ENCODE results near the gene TRIM31. TPM values are rescaled to one million over a fixed set of nuclear protein-coding genes. Genes with fewer than 3 reads are reported as not detected.

The TRIM31 gene
- total and polyA plus RNA-seq, 10 of the 15 experiments (the other 5 are each of a cell fraction or from before 2014, with no cell fraction given), result 0.09 to 20.5 (median 0.31) TPM; not detected in 3

GRCh38 chr6:30061092-30061857 lies 51.6 kb downstream of the TRIM31 start, which contains the start of gene POLR1H:
TSS of gene POLR1H (plus strand) at chr6:30061265. CDS start at chr6:30061525, 260 bp downstream.
- in situ Hi-C loops (cut with MboI), result no loop called here
- H2AFZ ChIP-seq (ENCODE audit: control insufficient read depth, low read depth, low read length), result peak within 1 kb of the TSS; percentile 96
- peak; percentile 64 for DNase-seq (ENCODE audit: low read depth, low spot score)
- H3K79me2 ChIP-seq (ENCODE audit: control insufficient read depth, insufficient read depth, low read length), result peaks cover 30% of the 10 kb centered on the region
- ChIA-PET RAD21 (ENCODE audit: unreplicated experiment) (interaction anchor here (1.4 to 1.9 kb wide), 3 partner anchors 16 to 69 kb away, joined by 4 to 8 read pairs (median 5); no protein-coding TSS in a partner anchor), CTCF (interaction anchor here (0.7 to 2.3 kb wide), 11 partner anchors 9 to 411 kb away, joined by 3 to 9 read pairs (median 5); no protein-coding TSS in a partner anchor), POLR2A (interaction anchor here (0.7 to 2.4 kb wide), 8 partner anchors 9 to 147 kb away, joined by 3 to 8 read pairs (median 4); no protein-coding TSS in a partner anchor), SMC1A (ENCODE audit: uncharacterized antibody, unreplicated experiment) (interaction anchor here (0.6 to 2.3 kb wide), 8 partner anchors 16 to 921 kb away, joined by 3 to 11 read pairs (median 4); no protein-coding TSS in a partner anchor)
- no peaks in the 10 kb centered on the region for H4K20me1 ChIP-seq (ENCODE audit: control insufficient read depth, insufficient read depth)
- H3K9me3 ChIP-seq (replicated peaks; ENCODE audit: control insufficient read depth, insufficient read depth, low read length), result no peaks in the 10 kb centered on the region
- peak; percentile 96 for ATAC-seq
- no peaks in the 10 kb centered on the region for H3K27me3 ChIP-seq (replicated peaks in 1 of 2; ENCODE audit: control insufficient read depth in 2 of 2, insufficient read depth in 2 of 2, low read length in 1 of 2)
- intact Hi-C loops (cut with micrococcal nuclease; ENCODE audit: unreplicated experiment), result no loop called here
- peaks cover 5% of the 10 kb centered on the region; the same call in 1 of the 2 replicates for H3K4me1 ChIP-seq (ENCODE audit: control insufficient read depth, insufficient read depth, low read length)
- H3K4me3 ChIP-seq, result peak within 1 kb of the TSS; percentile 99
- peak within 1 kb of the TSS; percentile 87 for H3K4me2 ChIP-seq (ENCODE audit: control insufficient read depth, insufficient read depth)
- FAIRE-seq, result peak; percentile 98
- H3K36me3 ChIP-seq (ENCODE audit: control insufficient read depth in 2 of 2, insufficient read depth in 2 of 2, low read length in 1 of 2), result no peaks in the 10 kb centered on the region
- peak within 1 kb of the TSS; percentile 84 for H3K27ac ChIP-seq (ENCODE audit: control insufficient read depth, insufficient read depth)
- under 1% methylated on average over 48 of the region's 48 CpGs for WGBS (ENCODE audit: insufficient coverage, insufficient replicate concordance, low lambda C conversion rate, missing lambda C conversion rate)
- no TSS peak for BruUV-seq (replicated peaks)
- H3K9ac ChIP-seq (ENCODE audit: control insufficient read depth, insufficient read depth, low read length), result peak within 1 kb of the TSS; percentile 85
- no peak for TF ChIP-seq CBX3 (IDR thresholded peaks at IDR 0.05; ENCODE audit: borderline replicate concordance, low read depth)
- TF ChIP-seq ZNF384 (IDR thresholded peaks at IDR 0.05; ENCODE audit: borderline replicate concordance, low read depth, low read length), result no peak
- peak; percentile 72 for TF ChIP-seq RUNX3 (IDR thresholded peaks at IDR 0.05; ENCODE audit: low read length)
- peak; percentile 84; the same call in 2 of the 3 replicates for TF ChIP-seq POU2F2 (IDR thresholded peaks at IDR 0.05; ENCODE audit: borderline replicate concordance, low read depth, low read length)
- no peak for TF ChIP-seq ZZZ3 (IDR thresholded peaks at IDR 0.05; ENCODE audit: control insufficient read depth, insufficient read length, low read depth)
- TF ChIP-seq CBX5 (IDR thresholded peaks at IDR 0.05; ENCODE audit: low read depth), result peak; percentile 85; the same call in 1 of the 2 replicates
- TF ChIP-seq NR2F1 (conservative IDR thresholded peaks at IDR 0.05), result 0 out of 2 replicates have a peak, but pooled peaks have one; percentile 28
- peak; percentile 100 for TF ChIP-seq NBN (IDR thresholded peaks at IDR 0.05)
- no peak for TF ChIP-seq MEF2A (IDR thresholded peaks at IDR 0.05; ENCODE audit: insufficient read depth, low read depth, low read length)
- TF ChIP-seq USF1 (IDR thresholded peaks at IDR 0.05; ENCODE audit: borderline replicate concordance, extremely low read length, insufficient read depth, low read depth, low read length), result no peak
- TF ChIP-seq GATAD2B (conservative IDR thresholded peaks at IDR 0.05; ENCODE audit: low read depth), result no peak
- TF ChIP-seq ESRRA (IDR thresholded peaks at IDR 0.05; ENCODE audit: low read length), result no peak
- peak; percentile 38 to 62; a peak in 1 of 4 replicates for TF ChIP-seq BHLHE40 (IDR thresholded peaks at IDR 0.05; ENCODE audit: borderline replicate concordance in 1 of 2, low read depth in 2 of 2, low read length in 1 of 2)
- no peak; the same call in none of the 2 replicates for TF ChIP-seq POLR2A (IDR thresholded peaks at IDR 0.05; ENCODE audit: low read depth, low read length)
- TF ChIP-seq PKNOX1 (IDR thresholded peaks at IDR 0.05), result no peak
- no peak for TF ChIP-seq EZH2 (IDR thresholded peaks at IDR 0.05; ENCODE audit: borderline replicate concordance, control insufficient read depth, low read depth, low read length)
- TF ChIP-seq RAD51 (IDR thresholded peaks at IDR 0.05), result 0 out of 2 replicates have a peak, but pooled peaks have one; percentile 13
- no peak for TF ChIP-seq HDAC6 (IDR thresholded peaks at IDR 0.05; ENCODE audit: unreplicated experiment)
- no peak for TF ChIP-seq WRNIP1 (IDR thresholded peaks at IDR 0.05; ENCODE audit: borderline replicate concordance, low read depth, low read length)
- TF ChIP-seq POLR2AphosphoS2 (IDR thresholded peaks at IDR 0.05; ENCODE audit: low read depth, low read length), result peak; percentile 59; the same call in 1 of the 2 replicates
- TF ChIP-seq STAT3 (IDR thresholded peaks at IDR 0.05; ENCODE audit: low read depth, low read length), result no peak
- no peak for TF ChIP-seq YBX1 (IDR thresholded peaks at IDR 0.05)
- no peak for TF ChIP-seq CHD1 (IDR thresholded peaks at IDR 0.05; ENCODE audit: low read depth, low read length)
- TF ChIP-seq NFIC (IDR thresholded peaks at IDR 0.05; ENCODE audit: low read depth, low read length), result peak; percentile 56; the same call in 1 of the 2 replicates

Data from GM12878 (cell line).